ENCODE measurements around the gene EFL1. TPM values are rescaled to one million over a fixed set of nuclear protein-coding genes. Genes with fewer than 3 reads are reported as not detected.
A peak's percentile ranks its signal among the peaks of the same experiment; 100 is the strongest.

Gene EFL1
- total and polyA plus RNA-seq, 2 donors (not counting 3 experiments of a cell fraction or from before 2014, with no cell fraction given), result 6.6 to 21.9 TPM

- no TSS peak for BruUV-seq (replicated peaks)
- Histone ChIP-seq H3K4me1 (ENCODE audit: control insufficient read depth, extremely low read depth, insufficient read depth, low read length) (peaks cover 14% of the 10 kb centered on the region), H3K9ac (replicated peaks; ENCODE audit: extremely low read depth, insufficient read depth, low read length) (no peak overlapping the region), H3K27me3 (ENCODE audit: control insufficient read depth in 2 of 2, insufficient read depth in 2 of 2, low read length in 2 of 2) (no peaks in the 10 kb centered on the region), H3K9me3 (replicated peaks; ENCODE audit: control insufficient read depth, insufficient read depth, low read length) (no peaks in the 10 kb centered on the region), H2AFZ (ENCODE audit: low read depth, low read length) (peak overlapping the region; percentile 67), H3K79me2 (ENCODE audit: control insufficient read depth, insufficient read depth, low read length) (no peaks in the 10 kb centered on the region), H3K4me3 (replicated peaks in 1 of 3; ENCODE audit: insufficient read depth in 1 of 3, low read depth in 1 of 3, low read length in 3 of 3) (no peak overlapping the region), H3K4me2 (ENCODE audit: insufficient read depth, low read length) (no peak overlapping the region), H4K20me1 (replicated peaks; ENCODE audit: control insufficient read depth, extremely low read depth, insufficient read depth, low read length) (no peaks in the 10 kb centered on the region), H3K9me1 (replicated peaks; ENCODE audit: control insufficient read depth, extremely low read depth, insufficient read depth, low read length) (no peaks in the 10 kb centered on the region), H3K27ac (ENCODE audit: insufficient read depth, low read depth, low read length) (peak overlapping the region; percentile 30), H3K36me3 (ENCODE audit: control insufficient read depth in 2 of 2, extremely low read depth in 1 of 2, insufficient read depth in 2 of 2, low read length in 2 of 2) (peaks cover 2 to 5% of the 10 kb centered on the region in 2 experiments)
- ChIA-PET CTCF (interaction anchor here (0.5 to 2.6 kb wide), 16 partner anchors 9 to 326 kb away, joined by 3 to 63 read pairs (median 4); partner anchors contain the start of gene MEX3B), POLR2A (no interaction called here)
- intact Hi-C loops (cut with micrococcal nuclease), result loop anchor here (1.0 to 10.0 kb wide), 3 partner anchors 32 to 1145 kb away; no protein-coding TSS in a partner anchor
- dilution Hi-C loops (cut with MboI; ENCODE audit: extremely low pct_ligation_motif_present, low sequenced_read_pairs), result no loop called here
- peak; percentile 84 for FAIRE-seq
- DNase-seq (ENCODE audit: low read depth, low spot score), result peak; percentile 69
- TF ChIP-seq GATA2 (IDR thresholded peaks at IDR 0.05; ENCODE audit: insufficient read depth, insufficient read length, low read depth, low read length) (no peak), CTCF (IDR thresholded peaks at IDR 0.05; ENCODE audit: extremely low read depth in 1 of 2, insufficient read depth in 1 of 2, low read depth in 1 of 2, low read length in 2 of 2) (peak; percentile 51 to 54)
These were observed 122.7 kb downstream of the EFL1 start for GRCh38 chr15:82139823-82140268.

- Histone ChIP-seq H3K4me1 (ENCODE audit: control insufficient read depth, extremely low read depth, insufficient read depth, low read length) (peaks cover 14% of the 10 kb centered on the region), H3K9ac (replicated peaks; ENCODE audit: extremely low read depth, insufficient read depth, low read length) (no peak overlapping the region), H3K9me1 (replicated peaks; ENCODE audit: control insufficient read depth, extremely low read depth, insufficient read depth, low read length) (no peaks in the 10 kb centered on the region), H3K4me2 (ENCODE audit: insufficient read depth, low read length) (no peak overlapping the region), H3K36me3 (ENCODE audit: control insufficient read depth in 2 of 2, extremely low read depth in 1 of 2, insufficient read depth in 2 of 2, low read length in 2 of 2) (peaks cover 4 to 5% of the 10 kb centered on the region in 2 experiments), H3K4me3 (replicated peaks in 1 of 3; ENCODE audit: insufficient read depth in 1 of 3, low read depth in 1 of 3, low read length in 3 of 3) (no peak overlapping the region), H3K79me2 (ENCODE audit: control insufficient read depth, insufficient read depth, low read length) (no peaks in the 10 kb centered on the region), H2AFZ (ENCODE audit: low read depth, low read length) (no peak overlapping the region), H4K20me1 (replicated peaks; ENCODE audit: control insufficient read depth, extremely low read depth, insufficient read depth, low read length) (no peaks in the 10 kb centered on the region), H3K9me3 (replicated peaks; ENCODE audit: control insufficient read depth, insufficient read depth, low read length) (no peaks in the 10 kb centered on the region), H3K27ac (ENCODE audit: insufficient read depth, low read depth, low read length) (no peak overlapping the region), H3K27me3 (ENCODE audit: control insufficient read depth in 2 of 2, insufficient read depth in 2 of 2, low read length in 2 of 2) (no peaks in the 10 kb centered on the region)
- POLR2A ChIA-PET, result no interaction called here
- DNase-seq (ENCODE audit: low read depth, low spot score) (no peak), FAIRE-seq (no peak)
- CTCF ChIA-PET, result interaction anchor here (1.7 kb wide), 1 partner anchor 30 kb away, joined by 5 read pairs; no protein-coding TSS in a partner anchor
- BruUV-seq (replicated peaks), result no TSS peak
- dilution Hi-C loops (cut with MboI; ENCODE audit: extremely low pct_ligation_motif_present, low sequenced_read_pairs) (no loop called here), intact Hi-C loops (cut with micrococcal nuclease) (no loop called here)
- TF ChIP-seq MYC (IDR thresholded peaks at IDR 0.05; ENCODE audit: low read depth, low read length), result no peak
- TF ChIP-seq JUN (IDR thresholded peaks at IDR 0.05; ENCODE audit: borderline replicate concordance, insufficient read depth, insufficient read length, low read depth), result no peak
- TF ChIP-seq POLR2A (IDR thresholded peaks at IDR 0.05; ENCODE audit: low read depth, low read length), result no peak
- no peak for TF ChIP-seq GATA2 (IDR thresholded peaks at IDR 0.05; ENCODE audit: insufficient read depth, insufficient read length, low read depth, low read length)
- TF ChIP-seq MAX (IDR thresholded peaks at IDR 0.05; ENCODE audit: insufficient read depth, insufficient read length), result no peak
- TF ChIP-seq CTCF (IDR thresholded peaks at IDR 0.05; ENCODE audit: extremely low read depth in 1 of 2, insufficient read depth in 1 of 2, low read depth in 1 of 2, low read length in 2 of 2), result no peak
- TF ChIP-seq EZH2 (IDR thresholded peaks at IDR 0.05; ENCODE audit: borderline replicate concordance, low read depth, low read length, severe bottlenecking), result no peak
- no peak for TF ChIP-seq POLR2AphosphoS5 (IDR thresholded peaks at IDR 0.05; ENCODE audit: insufficient read depth, low read depth, low read length)
- no peak for TF ChIP-seq FOS (IDR thresholded peaks at IDR 0.05; ENCODE audit: borderline replicate concordance, insufficient read depth, low read length)
These were observed 124.2 kb downstream of the EFL1 start for GRCh38 chr15:82138306-82138705.

All from endothelial cell of umbilical vein (primary cell).